Retinal pigment epithelial cell (primary cell): ENCODE measurements around the gene EP400.
"Not testable (repeated sequence)": the region's sequence is repeated elsewhere in the genome, so short reads cannot be mapped to it uniquely, and the experiment has no call there.

Experiments used
- DNase-seq: peaks from one replicate; pipeline ENCODE4 v3.0.0-alpha.2; 2010; ENCODE audit warnings: low read depth
- H3K4me3 ChIP-seq: 2 replicates; pipeline ENCODE4 v1.5.1; 2011; ENCODE audit warnings: mild to moderate bottlenecking, low read length, control low read depth, moderate library complexity
- CTCF ChIP-seq: conservative IDR thresholded peaks from 2 replicates; pipeline ENCODE4 v1.5.1; 2011; ENCODE audit warnings: low read depth, low read length, control low read depth, inconsistent platforms

The EP400 gene

GRCh38 chr12:132046561-132046960 lies 96.8 kb downstream of the EP400 start:
- no peak overlapping the region for H3K4me3 ChIP-seq
- TF ChIP-seq CTCF, result no peak
- no peak for DNase-seq

- DNase-seq, H3K4me3 ChIP-seq: not testable (repeated sequence)
These were observed 97.9 kb downstream of the EP400 start for GRCh38 chr12:132047630-132048029.

GRCh38 chr12:132049442-132049841 lies 99.7 kb downstream of the EP400 start:
- TF ChIP-seq CTCF, result no peak
- H3K4me3 ChIP-seq, result no peak overlapping the region
- DNase-seq, result no peak

GRCh38 chr12:132049876-132050275 lies 100.1 kb downstream of the EP400 start:
- H3K4me3 ChIP-seq, result no peak overlapping the region
- no peak for TF ChIP-seq CTCF
- DNase-seq, result no peak

GRCh38 chr12:132051718-132052117 lies 102.0 kb downstream of the EP400 start:
- peak; percentile 36 for TF ChIP-seq CTCF
- not testable (repeated sequence) for H3K4me3 ChIP-seq, DNase-seq

DNA sequence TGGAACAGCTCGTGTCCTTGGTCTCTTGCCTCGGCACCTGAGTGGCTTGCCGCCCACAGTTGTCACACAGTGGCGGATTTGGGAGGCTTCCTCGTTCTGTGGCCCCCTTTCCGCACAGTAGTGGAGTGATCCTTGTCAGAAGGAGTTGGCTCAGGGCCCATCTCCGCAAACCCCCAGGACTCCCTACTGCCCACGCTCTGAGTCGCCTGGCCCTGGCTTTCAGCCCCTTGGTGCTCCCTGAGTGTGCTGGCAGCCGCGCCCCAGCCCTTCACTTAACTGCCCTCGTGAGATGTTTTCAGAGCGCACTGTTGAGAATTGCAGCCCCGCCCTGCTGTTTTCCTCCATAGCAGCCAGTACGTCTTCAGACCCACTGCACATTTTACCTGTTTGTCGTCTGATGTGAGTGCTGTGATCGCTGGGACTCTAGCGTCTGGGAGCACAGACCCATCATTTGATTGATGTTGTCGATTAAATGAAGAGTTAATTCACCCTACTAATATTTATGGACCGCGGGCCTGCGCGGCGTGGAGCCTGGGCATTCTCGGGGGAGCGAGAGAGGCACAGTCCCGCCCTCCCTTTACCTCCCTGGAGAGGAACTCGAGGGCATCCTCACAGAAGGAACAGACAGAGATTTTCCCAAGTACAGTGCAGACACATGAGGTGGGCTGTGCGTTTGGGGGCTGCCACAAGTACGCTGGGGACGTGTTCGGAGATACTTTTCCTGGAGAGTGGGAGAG lies 102.6 kb downstream of the EP400 start:
- no peak overlapping the region for H3K4me3 ChIP-seq
- DNase-seq, result no peak
- TF ChIP-seq CTCF, result no peak

- no peak for TF ChIP-seq CTCF
- H3K4me3 ChIP-seq, result no peak overlapping the region
- no peak for DNase-seq
These were observed 103.9 kb downstream of the EP400 start for GRCh38 chr12:132053338-132054330.
